Left ventricle myocardium superior (tissue), 1 donor: ENCODE results near the gene REXO2. TPM values are rescaled to one million over a fixed set of nuclear protein-coding genes. Genes with fewer than 3 reads are reported as not detected.

Experiments used
- ATAC-seq: fragments of 200-7000 bp; cut with Tn5 transposase; one replicate; pipeline ENCODE4 v1.9.1; 2020; ENCODE audit warnings: mild to moderate bottlenecking, moderate library complexity
- DNase-seq: peaks from one replicate; pipeline ENCODE4 v3.0.0-alpha.2; 2020
- intact Hi-C: fragments of 100-400 bp; cut with micrococcal nuclease; formaldehyde crosslinking; loops from one replicate; pipeline ENCODE4 v1.11.0; 2022
- total RNA-seq: library from RNA; stranded (reverse); fragmentation: NEBNext Ultra II Directional; extraction: Animal tissue kit (Norgen Biotek cat#: 25700); gene quantifications from one replicate; pipeline ENCODE4 v1.2.1, GENCODE V29; 2021
- donor health status: DM: no; HTN: yes; CAD: no; lungs with severe emphysema.

REXO2 gene
- total RNA-seq, 1 donor from 2014 or later = 161 TPM

DNA sequence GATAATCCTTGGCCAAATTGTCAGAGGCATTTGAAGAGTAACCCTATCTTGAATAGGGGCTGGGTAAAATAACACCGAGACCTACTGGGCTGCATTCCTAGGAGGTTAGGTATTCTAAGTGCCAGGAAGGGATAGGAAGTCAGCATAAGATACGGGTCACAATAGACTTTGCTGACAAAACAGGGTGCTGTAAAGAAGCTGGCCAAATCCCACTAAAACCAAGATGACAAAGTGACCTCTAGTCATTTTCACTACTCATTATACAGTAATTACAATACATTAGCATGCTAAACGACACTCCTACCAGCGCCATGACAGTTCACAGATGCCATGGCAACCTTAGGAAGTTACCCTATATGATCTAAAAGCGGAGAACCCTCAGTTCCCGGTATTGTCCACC is 964 bp upstream of the REXO2 start:
- DNase-seq (no peak), ATAC-seq (no peak)
- intact Hi-C loops = no loop called here

- no peak for DNase-seq
- ATAC-seq = peak; percentile 1
- intact Hi-C loops = no loop called here
Measured at GRCh38 chr11:114440121-114440860, 1.0 kb downstream of the REXO2 start.

GRCh38 chr11:114440971-114441763 is 1.9 kb downstream of the REXO2 start:
- no peak for ATAC-seq

GRCh38 chr11:114441921-114442320 is 2.7 kb downstream of the REXO2 start:
- no peak for DNase-seq
- no peak for ATAC-seq
- intact Hi-C loops = no loop called here

More at GRCh38 chr11:114440971-114441763, 1.9 kb downstream of the REXO2 start:
- DNase-seq = no peak
- intact Hi-C loops = no loop called here

DNA sequence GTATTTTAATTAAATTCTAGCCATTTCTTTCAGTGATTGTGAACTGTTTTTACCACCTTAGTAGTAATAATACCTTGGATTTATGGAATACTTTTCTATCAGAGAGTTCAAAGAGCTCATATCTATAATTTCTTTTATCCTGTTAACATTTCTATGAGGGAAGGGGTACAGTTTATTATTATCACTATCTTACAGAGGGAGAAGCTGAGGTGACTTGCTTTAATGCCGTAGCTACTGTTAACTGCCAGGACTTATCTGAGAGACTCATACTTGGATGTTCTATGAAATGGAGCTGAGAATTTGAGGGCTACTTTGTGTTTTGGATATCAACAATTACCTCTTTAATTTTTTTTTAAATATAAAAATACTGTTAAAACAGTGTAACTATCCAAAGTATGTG is 3.3 kb downstream of the REXO2 start:
- DNase-seq (no peak), ATAC-seq (no peak)
- intact Hi-C loops = no loop called here

DNA sequence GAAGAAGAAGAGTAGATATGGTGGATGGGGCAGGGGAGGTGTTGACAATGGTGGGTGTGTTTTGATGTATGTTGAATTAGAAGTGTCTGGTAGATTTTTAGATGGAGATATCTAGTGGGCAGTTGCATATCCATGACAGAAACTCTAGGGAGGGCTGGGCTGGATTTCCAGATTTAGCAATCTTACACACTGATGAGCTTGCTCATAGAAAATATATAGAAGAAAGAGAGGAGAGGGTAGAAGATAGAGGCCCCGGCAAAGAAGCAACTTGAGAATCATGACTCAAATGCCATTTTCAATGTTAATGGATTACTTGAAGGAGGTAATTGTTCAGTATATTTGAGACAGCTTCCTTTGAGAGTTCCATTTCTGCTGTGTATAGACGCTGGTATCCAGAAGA is 8.2 kb downstream of the REXO2 start:
- ATAC-seq (no peak), DNase-seq (no peak)
- intact Hi-C loops = no loop called here

GRCh38 chr11:114447892-114448291 is 8.6 kb downstream of the REXO2 start:
- intact Hi-C loops = no loop called here
- ATAC-seq (no peak), DNase-seq (no peak)

DNA sequence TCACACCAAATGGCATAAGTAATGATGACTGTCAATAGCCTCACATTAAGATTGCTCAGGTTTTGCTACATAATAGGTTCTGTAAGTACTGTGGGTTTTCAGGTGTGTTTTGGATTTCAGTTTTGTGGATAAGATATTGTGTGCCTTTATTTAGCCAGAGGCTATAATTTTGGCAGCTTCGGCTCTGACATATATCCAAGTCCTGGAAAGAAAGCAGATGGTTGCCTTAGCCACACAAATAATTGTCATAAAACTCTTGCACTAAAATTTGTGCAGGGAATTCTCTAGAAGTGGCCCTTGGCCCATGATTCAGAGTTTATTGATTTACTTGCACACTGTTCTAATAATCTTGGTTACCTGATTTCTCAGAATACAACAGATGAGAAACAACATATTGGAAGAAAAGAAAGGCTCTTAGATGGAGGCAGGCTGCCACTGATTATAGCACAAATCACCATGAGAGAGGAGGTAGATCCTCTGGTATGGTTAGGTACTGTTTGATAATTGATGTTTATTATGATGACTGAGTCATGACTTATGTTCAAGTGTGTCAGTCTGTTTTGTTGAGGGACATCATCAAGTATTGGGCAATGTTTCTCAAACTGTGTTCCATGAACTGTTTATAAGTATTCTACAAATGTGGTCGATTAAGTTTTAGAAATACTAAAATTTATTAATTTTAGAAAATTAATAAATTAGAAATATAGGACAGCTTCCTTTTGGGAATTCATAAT is 9.6 kb downstream of the REXO2 start:
- intact Hi-C loops = no loop called here
- DNase-seq = no peak
- ATAC-seq = peak; percentile 35

DNA sequence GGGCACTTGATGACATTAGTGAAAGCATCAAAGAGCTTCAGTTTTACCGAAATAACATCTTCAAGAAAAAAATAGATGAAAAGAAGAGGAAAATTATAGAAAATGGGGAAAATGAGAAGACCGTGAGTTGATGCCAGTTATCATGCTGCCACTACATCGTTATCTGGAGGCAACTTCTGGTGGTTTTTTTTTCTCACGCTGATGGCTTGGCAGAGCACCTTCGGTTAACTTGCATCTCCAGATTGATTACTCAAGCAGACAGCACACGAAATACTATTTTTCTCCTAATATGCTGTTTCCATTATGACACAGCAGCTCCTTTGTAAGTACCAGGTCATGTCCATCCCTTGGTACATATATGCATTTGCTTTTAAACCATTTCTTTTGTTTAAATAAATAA is 10.6 kb downstream of the REXO2 start:
- DNase-seq = no peak
- intact Hi-C loops = no loop called here
- no peak for ATAC-seq

GRCh38 chr11:114452399-114452798 is 13.1 kb downstream of the REXO2 start:
- DNase-seq (no peak), ATAC-seq (no peak)
- intact Hi-C loops = no loop called here

DNA sequence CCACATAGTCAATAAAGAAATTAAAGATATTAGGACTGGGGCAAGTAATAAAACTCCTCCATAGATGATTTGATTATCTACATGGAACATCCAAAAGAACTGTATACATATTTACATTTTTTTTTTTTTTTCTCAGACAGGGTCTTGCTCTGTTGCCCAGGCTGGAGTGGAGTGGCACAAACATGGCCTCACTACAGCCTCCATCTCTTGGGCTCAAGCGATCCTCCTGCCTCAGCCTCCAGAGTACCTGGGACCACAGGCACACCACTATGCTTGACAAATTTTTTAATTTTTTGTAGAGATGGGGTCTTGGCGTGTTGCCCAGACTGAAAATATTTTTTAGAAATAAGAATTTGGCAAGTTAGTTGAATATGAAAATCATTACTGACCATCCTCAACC is 24.7 kb downstream of the REXO2 start:
- ATAC-seq (no peak), DNase-seq (no peak)
- intact Hi-C loops = no loop called here

DNA sequence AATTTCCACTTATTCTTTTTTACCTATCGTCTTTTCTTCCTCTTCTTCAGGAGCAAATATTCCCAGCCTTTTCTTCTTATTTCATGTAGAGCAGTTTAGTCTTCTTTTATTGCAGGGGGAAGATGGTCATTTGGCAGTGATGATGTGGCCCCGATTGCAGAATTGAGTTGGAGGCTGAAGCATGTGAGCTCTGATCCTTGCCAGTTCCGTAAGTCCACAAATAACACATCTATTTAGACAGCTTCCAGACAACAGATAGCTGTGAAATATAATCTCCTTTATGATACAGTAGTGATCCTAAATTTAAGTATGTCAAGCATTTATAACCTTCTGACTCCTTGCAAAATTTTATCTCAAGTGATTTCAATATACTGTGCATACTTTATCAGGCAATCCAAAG is 27.5 kb downstream of the REXO2 start:
- ATAC-seq (peak; percentile 41), DNase-seq (no peak)
- intact Hi-C loops = no loop called here

DNA sequence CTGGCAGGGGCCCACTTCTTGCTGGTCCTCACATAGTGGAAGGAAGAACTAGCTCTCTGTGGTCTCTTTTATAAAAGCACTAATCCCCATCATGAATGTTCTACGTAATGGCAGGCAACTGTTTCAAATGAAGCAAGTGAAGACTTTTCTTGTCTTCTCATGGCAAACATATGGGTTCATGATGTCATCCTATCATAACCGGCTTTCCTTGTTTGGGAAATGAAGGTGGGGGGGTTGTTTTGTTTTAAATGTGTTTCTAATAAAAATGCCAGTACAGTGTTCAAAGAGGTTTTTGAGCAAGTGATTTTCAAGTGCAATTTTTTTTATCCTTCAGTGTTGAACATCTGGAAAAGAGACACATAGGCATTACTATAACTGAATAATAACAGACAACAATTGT is 33.4 kb downstream of the REXO2 start:
- intact Hi-C loops = no loop called here
- DNase-seq (no peak), ATAC-seq (no peak)

DNA sequence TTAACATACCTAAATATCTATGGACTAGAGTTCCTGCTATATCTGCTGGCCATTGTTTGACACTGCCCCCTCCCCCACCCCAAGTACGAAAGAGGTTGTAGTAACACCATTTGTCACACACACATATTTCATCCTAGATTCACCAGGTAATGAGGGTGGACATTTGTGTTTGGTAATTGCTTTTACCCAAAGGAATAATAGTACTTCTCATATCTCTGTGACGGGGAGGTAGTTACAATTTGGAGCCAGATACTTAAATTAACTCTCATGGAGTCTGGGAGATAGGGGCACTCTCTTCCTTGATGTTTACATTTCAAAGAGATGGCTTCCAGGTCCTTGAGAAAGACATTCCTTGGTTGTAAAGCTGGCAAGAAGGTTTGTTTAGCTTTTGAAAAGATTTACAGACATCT is 38.7 kb downstream of the REXO2 start:
- intact Hi-C loops = no loop called here
- DNase-seq (no peak), ATAC-seq (no peak)

- ATAC-seq (peak; percentile 43), DNase-seq (no peak)
- intact Hi-C loops = no loop called here
Measured at GRCh38 chr11:114478768-114479167, 39.5 kb downstream of the REXO2 start.

- intact Hi-C loops = no loop called here
- ATAC-seq = no peak
- no peak for DNase-seq
Measured at GRCh38 chr11:114479331-114479730, 40.1 kb downstream of the REXO2 start.

DNA sequence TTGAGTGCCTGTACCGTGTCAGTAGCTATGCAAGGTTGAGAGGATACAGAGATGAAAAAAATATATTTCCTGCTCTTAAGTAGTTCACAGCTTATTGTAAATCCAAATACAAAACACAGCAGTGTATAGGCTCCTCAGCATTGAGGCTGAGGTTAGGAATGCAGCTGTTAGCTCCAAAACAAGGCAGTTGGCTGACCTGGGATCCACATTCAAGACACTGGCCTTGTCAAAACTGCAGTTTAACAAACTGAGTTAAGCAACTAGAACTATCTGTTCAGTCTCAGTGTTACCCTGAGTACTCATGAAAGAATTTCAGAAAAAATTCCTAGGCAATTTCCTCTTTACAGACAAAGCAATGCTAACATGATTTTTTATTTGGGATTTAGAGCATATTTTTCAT is 42.8 kb downstream of the REXO2 start:
- intact Hi-C loops = no loop called here
- ATAC-seq (no peak), DNase-seq (no peak)

GRCh38 chr11:114483929-114484328 is 44.7 kb downstream of the REXO2 start:
- ATAC-seq (no peak), DNase-seq (no peak)
- intact Hi-C loops = no loop called here

DNA sequence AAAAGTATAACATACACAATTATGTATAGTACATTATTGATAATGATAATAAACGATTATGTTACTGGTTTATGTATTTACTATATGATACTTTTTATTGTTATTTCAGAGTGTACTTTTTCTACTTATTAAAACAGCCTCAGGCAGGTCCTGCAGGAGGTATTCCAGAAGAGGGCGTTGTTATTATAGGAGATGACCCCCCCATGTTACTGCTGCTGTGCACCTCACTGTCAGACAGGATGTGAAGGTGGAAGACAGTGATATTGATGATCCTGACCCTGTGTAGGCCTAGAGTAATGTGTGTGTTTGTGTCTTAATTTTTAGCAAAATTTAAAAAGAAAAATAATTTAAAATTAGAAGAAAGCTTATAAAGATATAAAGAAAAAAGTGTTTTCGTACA is 57.6 kb downstream of the REXO2 start:
- no peak for DNase-seq
- ATAC-seq = no peak
- intact Hi-C loops = no loop called here

GRCh38 chr11:114499756-114500155 is 60.5 kb downstream of the REXO2 start:
- ATAC-seq = no peak
- intact Hi-C loops = no loop called here

More at GRCh38 chr11:114499756-114500155, 60.5 kb downstream of the REXO2 start:
- no peak for DNase-seq
